DND-41 (cell line): ENCODE measurements around the gene CCDC116.

Experiments
- ATAC-seq: fragments of 200-7000 bp; cut with Tn5 transposase; 3 replicates; pipeline ENCODE4 v1.9.1; 2021; ENCODE audit warnings: low read depth; ENCODE audit not compliant: insufficient read depth
- DNase-seq: peaks from one replicate; pipeline ENCODE4 v3.0.0-alpha.2; 2020
- H2AFZ ChIP-seq: 2 replicates; pipeline ENCODE4 v1.6.0; 2012; ENCODE audit warnings: low read depth, low read length
- H3K27ac ChIP-seq: 2 replicates; pipeline ENCODE4 v1.5.1; 2012; ENCODE audit warnings: low read length, inconsistent platforms
- H3K27me3 ChIP-seq: fragments of 200-600 bp; sonication (generic); 2 replicates; pipeline ENCODE4 v1.6.0; 2012; ENCODE audit warnings: low read length, mild to moderate bottlenecking, inconsistent platforms; ENCODE audit not compliant: insufficient read depth, poor library complexity
- H3K36me3 ChIP-seq: 2 replicates; pipeline ENCODE4 v1.5.1; 2012; ENCODE audit warnings: low read length, inconsistent platforms; ENCODE audit not compliant: insufficient read depth
- H3K4me1 ChIP-seq: 2 replicates; pipeline ENCODE4 v1.5.1; 2012; ENCODE audit warnings: mild to moderate bottlenecking, low read length; ENCODE audit not compliant: insufficient read depth
- H3K4me2 ChIP-seq: 2 replicates; pipeline ENCODE4 v1.6.0; 2012; ENCODE audit warnings: mild to moderate bottlenecking, moderate library complexity, low read length, inconsistent platforms; ENCODE audit not compliant: insufficient read depth
- H3K4me3 ChIP-seq, 2 experiments: fragments of 200-600 bp in 1 of 2; shearing (Covaris generic) in 1 of 2; 2 replicates each; pipeline ENCODE4 v1.5.1; 2012 to 2016; ENCODE audit warnings: inconsistent platforms in 2 of 2, low read length in 2 of 2, mild to moderate bottlenecking in 2 of 2, low read depth in 1 of 2, moderate library complexity in 1 of 2
- H3K79me2 ChIP-seq: 2 replicates; pipeline ENCODE4 v1.6.0; 2012; ENCODE audit warnings: low read length, inconsistent platforms; ENCODE audit not compliant: insufficient read depth
- H3K9ac ChIP-seq: 2 replicates; pipeline ENCODE4 v1.6.0; 2012; ENCODE audit warnings: low read depth, mild to moderate bottlenecking, inconsistent platforms, low read length, moderate library complexity
- H3K9me3 ChIP-seq: 2 replicates; pipeline ENCODE4 v1.5.1; 2012; ENCODE audit warnings: low read length, moderate library complexity, mild to moderate bottlenecking, inconsistent platforms; ENCODE audit not compliant: insufficient read depth, severe bottlenecking
- H4K20me1 ChIP-seq: 2 replicates; pipeline ENCODE4 v1.6.0; 2012; ENCODE audit warnings: low read length; ENCODE audit not compliant: insufficient read depth
- CTCF ChIP-seq: IDR thresholded peaks from 2 replicates; pipeline ENCODE4 v1.5.1; 2012; ENCODE audit warnings: borderline replicate concordance, low read length, moderate library complexity, mild to moderate bottlenecking; ENCODE audit not compliant: poor library complexity, severe bottlenecking; ENCODE audit errors: extremely low read depth
- EZH2 ChIP-seq: IDR thresholded peaks from 3 replicates; pipeline ENCODE4 v1.6.1; 2012; ENCODE audit warnings: borderline replicate concordance, low read depth, mild to moderate bottlenecking, moderate library complexity, low read length, inconsistent platforms; ENCODE audit not compliant: severe bottlenecking

Gene CCDC116

GRCh38 chr22:21591695-21592094 is 40.9 kb upstream of the CCDC116 start:
- DNase-seq (no peak), ATAC-seq (no peak)
- no peak overlapping the region for H3K9ac ChIP-seq
- no peaks in the 10 kb centered on the region for H3K27me3 ChIP-seq
- TF ChIP-seq EZH2 (no peak), CTCF (no peak)
- H3K36me3 ChIP-seq = peaks cover 67% of the 10 kb centered on the region
- H3K79me2 ChIP-seq = peaks cover 98% of the 10 kb centered on the region
- H4K20me1 ChIP-seq = peaks cover 90% of the 10 kb centered on the region
- H3K9me3 ChIP-seq = no peaks in the 10 kb centered on the region
- H3K4me1 ChIP-seq = no peaks in the 10 kb centered on the region
- no peak overlapping the region for H3K4me3 ChIP-seq
- no peak overlapping the region for H2AFZ ChIP-seq
- no peak overlapping the region for H3K27ac ChIP-seq
- H3K4me2 ChIP-seq = no peak overlapping the region

DNA sequence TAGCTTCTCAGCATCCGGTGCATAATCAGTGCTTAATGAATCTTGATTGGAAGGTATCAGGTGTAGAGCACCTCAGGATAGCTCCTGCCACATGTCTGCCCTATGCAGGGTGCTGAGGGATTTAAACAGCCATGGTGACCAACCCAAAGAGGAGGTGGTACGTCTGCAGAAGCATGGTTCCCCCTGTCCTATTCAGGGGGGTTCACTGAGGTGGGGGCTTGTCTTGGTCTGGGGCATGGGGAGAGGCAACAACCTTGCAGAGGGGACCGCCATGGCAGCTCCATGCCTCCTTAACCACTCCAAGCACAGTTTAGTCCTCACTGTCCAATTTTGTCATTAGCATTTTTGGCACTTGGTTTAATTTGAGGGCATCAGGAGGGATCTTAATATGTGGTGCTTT is 40.1 kb upstream of the CCDC116 start:
- Histone ChIP-seq H3K79me2 (peaks cover 98% of the 10 kb centered on the region), H3K4me1 (no peaks in the 10 kb centered on the region), H2AFZ (no peak overlapping the region), H3K27ac (no peak overlapping the region), H3K9ac (no peak overlapping the region), H3K36me3 (peaks cover 73% of the 10 kb centered on the region), H4K20me1 (peaks cover 93% of the 10 kb centered on the region), H3K4me2 (no peak overlapping the region), H3K27me3 (no peaks in the 10 kb centered on the region), H3K9me3 (no peaks in the 10 kb centered on the region), H3K4me3 (no peak overlapping the region)
- no peak for TF ChIP-seq CTCF
- no peak for TF ChIP-seq EZH2
- DNase-seq (no peak), ATAC-seq (no peak)

GRCh38 chr22:21593406-21594232 is 38.9 kb upstream of the CCDC116 start:
- H3K27me3 ChIP-seq = no peaks in the 10 kb centered on the region
- no peaks in the 10 kb centered on the region for H3K4me1 ChIP-seq
- H3K9me3 ChIP-seq = no peaks in the 10 kb centered on the region
- H3K27ac ChIP-seq = no peak overlapping the region
- H3K79me2 ChIP-seq = peaks cover 99% of the 10 kb centered on the region
- no peak overlapping the region for H3K9ac ChIP-seq
- H2AFZ ChIP-seq = no peak overlapping the region
- DNase-seq (no peak), ATAC-seq (no peak)
- TF ChIP-seq CTCF = no peak
- TF ChIP-seq EZH2 = no peak
- H3K4me2 ChIP-seq = no peak overlapping the region
- peaks cover 71% of the 10 kb centered on the region for H3K36me3 ChIP-seq
- no peak overlapping the region for H3K4me3 ChIP-seq
- H4K20me1 ChIP-seq = peaks cover 91% of the 10 kb centered on the region
